IMR-90 (cell line): Measurements from ENCODE around the gene UBP1. TPM values are rescaled to one million over a fixed set of nuclear protein-coding genes. Genes with fewer than 3 reads are reported as not detected.

ENCODE experiments used
- CEBPB ChIP-seq: IDR thresholded peaks from 2 replicates; pipeline ENCODE4 v1.6.1; 2012; ENCODE audit warnings: low read depth, low read length, improper control_type of control experiment
- ELK1 ChIP-seq: fragments of 150-350 bp; IDR thresholded peaks from 2 replicates; pipeline ENCODE4 v1.6.1; 2016; ENCODE audit warnings: low read depth, mild to moderate bottlenecking, low read length, moderate library complexity, borderline replicate concordance
- MXI1 ChIP-seq: IDR thresholded peaks from 2 replicates; pipeline ENCODE4 v1.6.1; 2012; ENCODE audit warnings: low read depth, mild to moderate bottlenecking, low read length, moderate library complexity, borderline replicate concordance
- NFE2L2 ChIP-seq: fragments of 150-350 bp; IDR thresholded peaks from 2 replicates; pipeline ENCODE4 v1.6.1; 2016; ENCODE audit warnings: low read depth, mild to moderate bottlenecking, low read length
- polyA plus RNA-seq, 3 experiments: library from polyadenylated mRNA; depleted of rRNA; stranded (reverse); fragments of >200 nt; gene quantifications; 2 replicates each; pipeline ENCODE4 v1.2.3, GENCODE V29; 2012; ENCODE audit warnings: low replicate concordance in 1 of 3
- total RNA-seq: library from RNA; depleted of rRNA; stranded (reverse); fragments of >200 nt; gene quantifications from 2 replicates; pipeline ENCODE4 v1.2.3, GENCODE V29; 2012
- TF ChIP-seq, protein P1 (sequence below): fragments of 150-350 bp; IDR thresholded peaks from 2 replicates; pipeline ENCODE4 v1.6.1; 2017; ENCODE audit warnings: mild to moderate bottlenecking, antibody characterized with exemption, low read length, low read depth

UBP1 gene
- total and polyA plus RNA-seq, 2 of the 4 experiments (the other 2 are of a cell fraction): 56.3 to 73.8 TPM

DNA sequence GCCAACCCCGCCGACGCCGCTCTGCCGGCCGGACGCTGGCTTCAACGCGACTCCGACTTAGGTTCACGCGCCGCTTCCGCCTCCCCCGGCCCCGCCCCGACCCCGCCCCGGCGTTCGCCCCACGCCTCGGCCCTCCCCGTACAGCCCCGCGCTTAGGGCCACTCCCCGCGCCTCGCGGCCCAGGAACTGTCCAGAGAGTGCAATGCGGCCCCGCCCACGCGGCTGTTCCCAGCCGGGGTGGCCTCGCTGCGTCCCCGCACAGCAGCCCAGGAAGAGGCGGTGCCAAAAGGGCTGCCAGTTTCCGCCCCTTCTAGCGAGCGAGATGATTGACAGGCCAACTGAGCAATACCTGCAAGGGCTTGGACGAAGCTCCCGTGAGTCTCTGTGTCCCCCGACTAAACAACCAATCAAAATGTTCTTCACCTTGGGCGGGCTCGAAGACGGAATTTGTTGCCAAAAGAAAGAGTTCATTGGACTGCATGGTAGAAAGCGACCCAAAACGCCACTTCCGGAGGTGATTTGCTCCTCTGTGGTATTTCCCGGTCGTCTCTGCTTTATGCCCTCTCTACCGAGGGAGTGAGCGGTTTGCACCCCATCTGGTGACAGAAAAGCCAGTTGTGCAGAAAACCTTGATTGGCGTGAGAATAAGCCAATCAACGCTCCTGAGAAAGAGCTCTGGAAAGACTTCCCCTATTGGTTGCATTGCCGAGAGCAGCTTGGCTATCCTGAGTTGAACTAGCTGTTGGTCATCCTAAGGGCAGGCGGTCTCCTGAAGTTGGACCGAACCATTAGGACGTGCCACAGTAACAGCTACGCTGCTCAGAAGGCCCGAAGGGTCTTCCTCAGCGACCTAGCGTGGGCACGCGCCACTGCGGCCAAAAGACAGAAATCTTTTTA, at the start of gene UBP1 (continued):
- TF ChIP-seq CEBPB (peak; percentile 13; the same call in 1 of the 2 replicates), MXI1 (peak; percentile 67; the same call in 1 of the 2 replicates), NFE2L2 (no peak), ELK1 (no peak)
- TF ChIP-seq, protein P1, sequence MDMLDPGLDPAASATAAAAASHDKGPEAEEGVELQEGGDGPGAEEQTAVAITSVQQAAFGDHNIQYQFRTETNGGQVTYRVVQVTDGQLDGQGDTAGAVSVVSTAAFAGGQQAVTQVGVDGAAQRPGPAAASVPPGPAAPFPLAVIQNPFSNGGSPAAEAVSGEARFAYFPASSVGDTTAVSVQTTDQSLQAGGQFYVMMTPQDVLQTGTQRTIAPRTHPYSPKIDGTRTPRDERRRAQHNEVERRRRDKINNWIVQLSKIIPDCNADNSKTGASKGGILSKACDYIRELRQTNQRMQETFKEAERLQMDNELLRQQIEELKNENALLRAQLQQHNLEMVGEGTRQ: no peak
